ENCODE measurements around the gene RTN4RL1.

The RTN4RL1 gene

GRCh38 chr17:2012499-2012898 lies 12.6 kb downstream of the RTN4RL1 start:
- intact Hi-C loops (cut with DNase I), result no loop called here

GRCh38 chr17:2011411-2012371 lies 13.4 kb downstream of the RTN4RL1 start:
- intact Hi-C loops (cut with DNase I), result no loop called here
- no peak for DNase-seq

More at GRCh38 chr17:2012499-2012898, 12.6 kb downstream of the RTN4RL1 start:
- DNase-seq, result no peak

GRCh38 chr17:2009737-2010136 lies 15.4 kb downstream of the RTN4RL1 start:
- no peak for DNase-seq
- intact Hi-C loops (cut with DNase I), result no loop called here

DNA sequence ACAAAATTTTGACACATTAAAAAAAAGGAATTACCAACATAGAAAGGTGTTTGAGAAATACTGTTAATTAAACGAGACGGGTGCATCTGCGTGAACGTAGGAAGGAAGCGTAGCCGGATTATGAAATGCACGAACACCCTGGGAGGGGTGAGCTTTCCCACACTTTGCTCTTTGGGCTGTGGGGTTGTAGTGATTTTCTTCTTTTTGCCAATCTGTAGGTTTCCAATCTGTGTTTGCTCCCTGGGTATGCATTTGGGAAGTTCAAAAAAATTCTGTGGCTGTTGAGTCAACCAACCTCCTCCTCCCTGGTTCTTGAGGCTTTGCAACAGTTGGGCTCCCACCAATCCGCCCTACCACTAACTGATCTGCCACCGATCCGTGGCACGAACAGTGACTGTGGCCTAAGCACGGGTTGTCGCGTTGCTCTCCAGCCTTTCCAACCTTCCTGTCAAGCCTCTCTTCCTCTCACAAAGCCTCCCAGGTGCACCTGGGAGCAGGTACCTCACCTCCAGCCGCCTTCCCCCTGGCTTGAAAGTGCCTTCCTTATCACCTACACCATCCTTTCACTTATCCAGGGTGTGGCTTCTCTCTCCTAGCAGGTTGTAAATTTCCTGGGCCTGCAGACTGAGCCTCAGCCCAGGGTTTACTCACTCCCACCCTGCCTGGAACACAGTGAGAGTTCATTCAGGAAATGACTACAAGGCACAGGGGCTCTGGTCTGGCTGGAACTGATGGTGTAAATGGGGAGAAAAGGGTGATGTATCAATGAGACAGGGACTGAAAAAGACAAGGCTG lies 16.6 kb downstream of the RTN4RL1 start:
- intact Hi-C loops (cut with DNase I), result no loop called here

DNA sequence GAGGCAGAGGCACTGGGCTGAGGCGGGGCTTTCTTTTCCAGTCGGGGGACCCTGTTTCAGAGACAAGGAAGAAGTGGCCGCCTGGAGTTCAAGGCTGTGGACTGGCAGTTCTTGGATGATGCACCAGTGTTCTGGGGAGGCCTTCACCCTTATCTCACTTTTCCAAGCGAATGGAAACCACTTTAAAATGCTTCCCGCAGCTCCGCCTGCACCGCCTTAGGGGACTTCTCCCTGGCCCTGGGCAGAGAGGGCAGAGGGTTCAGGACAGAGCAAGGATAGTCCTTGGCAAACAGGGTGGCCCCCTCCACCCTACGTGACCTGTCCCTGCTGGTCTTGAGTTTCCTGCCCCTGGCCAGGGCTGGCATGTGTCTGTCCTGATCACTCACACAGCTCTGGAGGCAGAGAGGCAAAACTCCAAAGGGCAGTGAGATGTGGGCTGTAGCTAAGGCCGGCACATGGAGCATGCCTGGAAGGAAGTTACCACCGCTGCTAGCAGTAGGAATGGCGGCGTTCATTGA lies 20.6 kb downstream of the RTN4RL1 start:
- DNase-seq, result no peak
- intact Hi-C loops (cut with DNase I), result no loop called here

More for the DNA sequence above, 16.6 kb downstream of the RTN4RL1 start:
- no peak for DNase-seq

DNA sequence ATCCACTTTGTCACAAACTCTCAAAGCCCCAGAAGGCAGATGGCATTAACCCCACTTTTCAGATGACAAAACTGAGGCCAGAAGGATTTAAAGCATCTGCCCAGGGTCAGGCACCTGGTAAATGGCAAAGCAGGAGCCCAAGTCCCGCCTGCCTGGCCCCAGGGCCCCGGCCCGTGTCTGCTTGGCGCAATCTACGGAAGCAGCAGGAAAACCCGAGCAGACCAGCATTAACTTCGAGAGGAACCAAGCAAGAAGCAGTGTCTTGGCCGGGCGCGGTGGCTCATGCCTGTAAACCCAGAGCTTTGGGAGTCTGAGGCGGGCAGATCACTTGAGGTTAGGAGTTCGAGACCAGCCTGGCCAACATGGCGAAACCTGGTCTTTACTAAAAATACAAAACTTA lies 21.6 kb downstream of the RTN4RL1 start:
- intact Hi-C loops (cut with DNase I), result no loop called here
- peak in 1 of 10 donors; percentile 75 for DNase-seq

DNA sequence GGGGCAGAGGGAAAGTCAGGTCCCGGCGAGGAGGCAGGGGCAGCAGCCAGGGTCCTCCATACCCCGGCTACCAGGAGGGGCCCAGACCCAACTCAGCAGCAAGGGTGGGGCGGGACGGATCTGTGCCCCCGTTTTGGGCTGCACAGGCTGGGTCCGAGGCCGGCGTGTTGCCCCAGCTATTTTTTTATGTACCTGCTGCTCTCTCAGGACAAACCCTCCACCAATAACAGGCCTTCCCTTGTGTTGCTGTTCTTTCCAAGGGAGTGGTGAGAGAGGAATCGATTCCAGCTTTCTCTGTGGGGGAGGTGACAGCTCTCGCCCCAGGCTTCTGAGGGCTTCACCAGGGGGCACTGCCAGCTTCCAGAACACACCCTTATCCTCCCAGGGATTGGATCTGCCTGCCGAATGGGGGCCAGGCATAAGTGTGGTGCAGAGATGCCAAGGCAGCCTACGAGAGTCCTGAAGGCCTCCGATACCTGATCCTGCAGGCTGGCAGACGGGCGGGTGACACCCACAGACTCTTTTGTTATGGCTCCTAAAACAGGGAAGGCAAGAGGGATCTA lies 22.3 kb downstream of the RTN4RL1 start:
- intact Hi-C loops (cut with DNase I), result no loop called here
- peak in 1 of 10 donors; percentile 83 for DNase-seq

DNA sequence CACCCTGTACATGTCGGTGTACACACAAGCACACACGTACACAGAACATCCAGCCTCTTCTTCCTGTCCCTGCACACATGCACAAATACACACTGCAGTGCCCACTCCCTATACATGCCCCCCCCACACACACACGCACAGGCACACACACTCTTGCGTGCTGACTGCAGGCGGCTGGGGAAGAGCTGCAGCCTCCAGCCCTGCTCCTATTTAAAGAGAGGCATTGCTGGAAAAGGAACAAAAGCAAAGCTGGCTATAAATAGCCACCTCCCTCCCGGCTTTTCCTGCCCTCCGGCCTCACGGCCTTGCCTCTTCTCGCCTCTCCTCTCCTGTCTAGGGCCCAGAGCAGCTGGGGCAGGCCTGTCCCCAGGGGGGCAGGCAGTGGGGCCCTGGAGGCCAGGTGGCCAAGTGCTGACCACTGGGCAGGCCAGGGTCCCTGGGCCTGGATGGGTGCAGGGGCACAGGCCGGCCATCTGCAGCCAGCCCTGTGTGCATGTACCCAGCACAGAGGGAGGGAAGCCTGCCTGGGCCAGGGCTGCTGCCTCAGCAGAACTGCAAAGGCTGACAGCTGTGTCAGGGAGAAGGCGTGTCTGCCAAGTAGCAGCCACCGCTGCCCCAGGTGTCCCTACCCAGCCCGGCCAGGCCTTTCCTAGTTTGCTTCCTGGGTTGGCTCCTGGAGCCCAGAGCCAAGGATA lies 25.4 kb downstream of the RTN4RL1 start:
- intact Hi-C loops (cut with DNase I), result no loop called here
- DNase-seq, result peak in 5 of 10 donors; percentile 66 to 95 (median 88)

DNA sequence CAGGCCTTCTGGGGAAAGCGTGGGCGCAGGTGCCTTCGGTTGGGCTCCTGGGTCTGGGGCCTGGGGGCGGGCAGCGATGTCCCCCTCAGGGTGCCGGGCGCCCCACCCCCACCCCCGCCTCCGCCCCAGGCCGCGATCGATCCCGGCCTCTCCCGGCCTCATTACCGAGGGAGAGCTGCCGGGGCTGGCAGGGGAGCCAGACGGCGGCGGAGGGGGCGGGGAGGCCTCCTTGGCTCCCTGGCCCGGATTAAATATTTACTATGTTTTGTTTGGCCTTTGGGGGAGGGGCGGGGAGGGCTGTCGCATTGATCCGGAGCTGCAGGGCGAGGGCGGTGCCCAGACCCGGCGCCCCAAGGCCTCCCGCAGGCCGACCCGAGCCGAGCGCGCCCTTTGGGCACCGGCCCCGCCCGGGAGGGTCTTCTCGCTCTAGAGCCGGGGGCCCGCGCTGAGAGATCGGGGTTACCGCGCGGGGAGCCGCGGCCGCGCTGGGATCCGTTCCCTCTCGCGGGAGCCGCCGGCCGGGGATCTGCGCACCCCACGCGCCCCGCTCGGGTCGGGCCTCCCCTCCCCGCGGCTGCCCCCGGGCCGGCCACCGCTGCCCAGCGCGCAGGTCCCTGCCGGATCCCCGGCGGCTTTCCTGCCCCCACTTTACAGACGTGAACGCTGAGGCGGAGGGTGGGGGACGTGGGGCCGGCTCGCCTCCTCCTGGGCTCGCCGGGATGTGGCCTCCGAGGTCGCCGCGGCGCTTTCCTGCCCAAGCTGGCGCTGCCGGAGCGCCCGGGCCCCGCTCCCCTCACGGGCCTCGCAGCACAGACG lies 27.0 kb downstream of the RTN4RL1 start:
- DNase-seq, result no peak
- intact Hi-C loops (cut with DNase I), result no loop called here

- intact Hi-C loops (cut with DNase I), result no loop called here
- no peak for DNase-seq
These were observed 27.7 kb downstream of the RTN4RL1 start for GRCh38 chr17:1997289-1997926.

DNA sequence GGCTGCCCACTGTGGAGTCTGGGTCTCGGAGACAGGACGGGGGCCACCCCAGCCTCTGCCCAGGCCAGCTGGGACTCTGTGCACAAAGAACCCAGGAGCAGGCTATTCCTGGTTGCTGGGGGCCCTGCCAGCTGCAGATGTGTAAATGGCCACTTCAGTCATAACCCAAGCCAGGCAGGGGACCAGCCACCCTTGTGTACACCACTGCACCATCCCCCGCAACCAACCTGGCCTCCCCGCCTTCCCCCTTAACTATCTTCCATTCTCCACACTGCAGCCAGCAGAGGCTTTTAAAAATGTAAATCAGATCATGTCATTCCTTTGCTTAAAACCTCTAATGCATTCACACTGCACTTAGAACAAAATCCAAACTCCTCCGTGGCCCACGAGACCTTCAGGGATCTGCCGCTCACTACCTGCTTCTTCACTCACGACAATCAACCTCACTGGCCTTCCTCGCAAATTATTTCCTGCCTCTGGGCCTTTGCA lies 28.3 kb downstream of the RTN4RL1 start:
- intact Hi-C loops (cut with DNase I), result no loop called here
- peak in 1 of 10 donors; percentile 81 for DNase-seq

- DNase-seq, result no peak
- intact Hi-C loops (cut with DNase I), result no loop called here
These were observed 29.0 kb downstream of the RTN4RL1 start for GRCh38 chr17:1995907-1996799.

DNA sequence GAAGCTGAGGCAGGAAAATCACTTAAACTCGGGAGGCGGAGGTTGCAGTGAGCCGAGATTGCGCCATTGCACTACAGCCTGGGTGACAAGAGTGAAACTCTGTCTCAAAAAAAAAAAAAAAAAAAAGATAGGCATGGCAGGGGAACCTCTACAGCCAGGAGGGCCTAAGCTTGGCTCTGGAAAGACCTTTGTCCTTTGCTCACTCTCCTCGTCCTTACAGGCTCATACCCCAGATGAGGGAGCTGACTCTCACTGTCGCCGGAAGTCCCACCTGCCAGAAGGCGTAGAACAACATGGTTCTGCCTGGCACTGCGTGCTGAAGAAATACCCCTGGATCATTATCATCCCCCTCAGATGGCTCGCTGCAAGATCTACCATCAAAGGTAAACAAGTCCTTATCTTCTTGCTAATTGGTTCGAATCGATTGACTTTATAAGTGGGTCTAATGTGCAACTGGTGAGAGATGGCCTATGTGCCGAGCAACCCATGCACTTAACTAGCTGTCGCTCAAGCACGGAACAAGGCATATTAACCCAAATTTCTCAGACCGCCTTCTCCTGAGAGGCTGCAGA lies 29.7 kb downstream of the RTN4RL1 start:
- intact Hi-C loops (cut with DNase I), result no loop called here
- no peak for DNase-seq

DNA sequence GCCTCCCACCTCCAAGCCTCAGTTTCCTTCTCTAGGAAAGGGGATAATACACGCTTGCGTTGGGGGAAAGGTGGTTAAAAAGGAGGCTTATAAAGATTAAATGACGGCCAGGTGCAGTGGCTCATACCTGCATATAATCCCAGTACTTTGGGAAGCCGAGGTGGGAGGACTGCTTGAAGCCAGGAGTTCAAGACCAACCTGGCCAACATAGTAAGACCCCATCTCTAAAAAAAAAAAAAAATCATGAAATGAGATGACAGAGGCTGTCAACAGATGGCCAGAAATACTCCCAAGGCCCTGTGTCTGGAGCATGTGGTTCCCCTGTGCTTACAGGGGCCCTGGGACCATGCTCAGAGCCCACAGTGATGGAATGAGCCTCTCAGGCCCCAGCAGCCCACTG lies 30.4 kb downstream of the RTN4RL1 start:
- DNase-seq, result no peak
- intact Hi-C loops (cut with DNase I), result no loop called here

- peak in 7 of 10 donors; percentile 45 to 91 (median 70) for DNase-seq
- intact Hi-C loops (cut with DNase I), result no loop called here
These were observed 32.6 kb downstream of the RTN4RL1 start for GRCh38 chr17:1992541-1992940.

GRCh38 chr17:1989135-1989534 lies 36.0 kb downstream of the RTN4RL1 start:
- peak in 2 of 10 donors; percentile 44 to 86 for DNase-seq
- intact Hi-C loops (cut with DNase I), result no loop called here

- DNase-seq, result peak in 7 of 10 donors; percentile 36 to 91 (median 65)
- intact Hi-C loops (cut with DNase I), result no loop called here
These were observed 38.2 kb downstream of the RTN4RL1 start for GRCh38 chr17:1986783-1987451.
